Esophagus squamous epithelium (tissue), 5 donors: ENCODE measurements around the gene URGCP. TPM values are rescaled to one million over a fixed set of nuclear protein-coding genes. Genes with fewer than 3 reads are reported as not detected.

Experiments
- DNase-seq: peaks from one replicate; lab custom pipeline; 2025; lab: John Stamatoyannopoulos, UW
- H3K27ac ChIP-seq, 4 donors: fragments of 200-600 bp; sonication (generic); one replicate each; pipeline ENCODE4 v1.5.1; 2016 to 2019; ENCODE audit warnings: mild to moderate bottlenecking in 1 of 4
- H3K27me3 ChIP-seq, 4 donors: fragments of 200-600 bp; sonication (generic); 1 replicate in 3 of 4; 2 replicates in 1 of 4; pipeline versions ENCODE4 v1.5.1 to v1.6.0; 2017 to 2021; ENCODE audit warnings: antibody characterized with exemption in 1 of 4
- H3K36me3 ChIP-seq, 3 donors: fragments of 200-600 bp; sonication (generic); one replicate each; pipeline ENCODE4 v1.5.1; 2016 to 2019
- H3K4me1 ChIP-seq, 3 donors: fragments of 200-600 bp; sonication (generic); one replicate each; pipeline ENCODE4 v1.5.1; 2017 to 2019
- H3K4me3 ChIP-seq, 4 donors: fragments of 200-600 bp; sonication (generic); 1 replicate in 3 of 4; 2 replicates in 1 of 4; pipeline ENCODE4 v1.5.1; 2016 to 2019; ENCODE audit warnings: mild to moderate bottlenecking in 2 of 4, moderate library complexity in 1 of 4
- H3K9me3 ChIP-seq, 3 donors: fragments of 200-600 bp; sonication (generic); one replicate each; pipeline ENCODE4 v1.5.1; 2016 to 2019
- POLR2A ChIP-seq, 4 donors: fragments of 450-650 bp; IDR thresholded peaks; one replicate each; pipeline ENCODE4 v1.6.1; 2017; ENCODE audit warnings: antibody characterized with exemption in 4 of 4, mild to moderate bottlenecking in 4 of 4, moderate library complexity in 3 of 4
- WGBS, 2 donors: methylation state at CpG; one replicate each; pipeline ENCODE4 v1.1.5; 2018; 5-methylcytosine and 5-hydroxymethylcytosine counted together
- intact Hi-C: fragments of 100-400 bp; cut with DNase I; formaldehyde crosslinking; loops from one replicate; pipeline ENCODE4 v1.15.0; 2022
- total RNA-seq, 4 donors: library from RNA; depleted of rRNA; stranded (reverse); fragments of >200 nt; gene quantifications; one replicate each; pipeline ENCODE4 v1.1.0, GENCODE V29; 2016
- TF ChIP-seq, protein P1 (sequence below), 6 experiments: fragments of 450-650 bp in 4 of 6; fragments of 200-600 bp in 2 of 6; sonication (generic) in 2 of 6; IDR thresholded peaks; one replicate each; pipeline ENCODE4 v1.5.1; 2016 to 2019; ENCODE audit warnings: antibody characterized with exemption in 6 of 6, mild to moderate bottlenecking in 4 of 6, moderate library complexity in 4 of 6
- donor health status: DM: yes; HTN: yes; CAD: no.

The URGCP gene
- total RNA-seq, 4 donors from 2014 or later = 18.3 to 22.8 (median 21.1) TPM

DNA sequence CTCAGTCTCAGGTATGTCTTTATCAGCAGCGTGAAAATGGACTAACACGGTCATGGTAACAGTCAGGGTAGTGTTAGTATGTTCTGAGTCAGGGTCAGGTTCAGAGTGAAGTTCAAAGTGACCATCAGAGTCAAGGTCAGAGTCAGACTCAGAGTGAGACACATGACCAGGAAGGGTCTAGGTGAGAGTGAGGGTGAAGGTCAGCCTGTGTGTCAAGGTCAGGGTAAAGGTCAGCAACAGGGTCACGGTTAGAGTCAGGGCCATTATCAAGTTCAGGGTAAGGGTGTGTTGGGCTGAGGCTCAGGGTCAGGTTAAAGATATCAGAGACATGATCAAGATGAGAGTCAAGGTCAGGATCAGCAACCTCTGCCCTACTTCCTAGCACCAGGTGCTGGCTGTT, 41.1 kb downstream of the URGCP start:
- Histone ChIP-seq H3K36me3 (peaks cover 0 to 29% (median 7%) of the 10 kb centered on the region in 3 donors), H3K27me3 (no peaks in the 10 kb centered on the region), H3K27ac (no peak overlapping the region), H3K9me3 (no peaks in the 10 kb centered on the region), H3K4me1 (peaks cover 5 to 34% (median 20%) of the 10 kb centered on the region in 3 donors), H3K4me3 (no peak overlapping the region)
- intact Hi-C loops = no loop called here
- TF ChIP-seq POLR2A (IDR thresholded peaks at IDR 0.05) = no peak
- TF ChIP-seq, protein P1, sequence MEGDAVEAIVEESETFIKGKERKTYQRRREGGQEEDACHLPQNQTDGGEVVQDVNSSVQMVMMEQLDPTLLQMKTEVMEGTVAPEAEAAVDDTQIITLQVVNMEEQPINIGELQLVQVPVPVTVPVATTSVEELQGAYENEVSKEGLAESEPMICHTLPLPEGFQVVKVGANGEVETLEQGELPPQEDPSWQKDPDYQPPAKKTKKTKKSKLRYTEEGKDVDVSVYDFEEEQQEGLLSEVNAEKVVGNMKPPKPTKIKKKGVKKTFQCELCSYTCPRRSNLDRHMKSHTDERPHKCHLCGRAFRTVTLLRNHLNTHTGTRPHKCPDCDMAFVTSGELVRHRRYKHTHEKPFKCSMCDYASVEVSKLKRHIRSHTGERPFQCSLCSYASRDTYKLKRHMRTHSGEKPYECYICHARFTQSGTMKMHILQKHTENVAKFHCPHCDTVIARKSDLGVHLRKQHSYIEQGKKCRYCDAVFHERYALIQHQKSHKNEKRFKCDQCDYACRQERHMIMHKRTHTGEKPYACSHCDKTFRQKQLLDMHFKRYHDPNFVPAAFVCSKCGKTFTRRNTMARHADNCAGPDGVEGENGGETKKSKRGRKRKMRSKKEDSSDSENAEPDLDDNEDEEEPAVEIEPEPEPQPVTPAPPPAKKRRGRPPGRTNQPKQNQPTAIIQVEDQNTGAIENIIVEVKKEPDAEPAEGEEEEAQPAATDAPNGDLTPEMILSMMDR (IDR thresholded peaks at IDR 0.05) = no peak
- 91 to 92% methylated on average over 3 of the region's 3 CpGs for WGBS, 2 donors
- no peak for DNase-seq

DNA sequence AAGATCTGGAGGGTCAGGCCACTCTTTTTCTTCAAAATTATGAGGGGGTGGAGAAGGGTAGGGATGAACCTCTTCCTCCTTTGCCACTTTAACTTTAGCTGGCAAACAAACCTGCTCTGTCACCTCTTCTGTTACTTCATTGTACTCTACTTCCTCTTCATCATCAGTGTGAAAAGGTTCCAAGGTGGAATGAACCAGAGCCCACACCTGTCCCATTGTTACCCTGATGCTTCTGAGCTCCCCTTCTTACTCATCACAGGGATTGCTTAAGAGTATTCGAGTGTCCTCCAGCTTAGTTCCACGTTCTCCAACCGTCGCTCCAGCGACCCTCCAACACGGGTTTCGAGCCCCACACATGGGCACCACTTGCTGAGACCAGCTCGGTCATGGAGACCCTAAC, 42.3 kb downstream of the URGCP start:
- WGBS, 2 donors = 20 to 24% methylated on average over 5 to 6 of the region's 8 CpGs
- peak overlapping the region in 2 of 4 donors; percentile 46 to 60 for H3K27ac ChIP-seq
- TF ChIP-seq, protein P1 (IDR thresholded peaks at IDR 0.05) = no peak
- TF ChIP-seq POLR2A (IDR thresholded peaks at IDR 0.05) = no peak
- intact Hi-C loops = no loop called here
- no peak for DNase-seq
- H3K27me3 ChIP-seq = no peaks in the 10 kb centered on the region
- no peaks in the 10 kb centered on the region for H3K9me3 ChIP-seq
- H3K4me3 ChIP-seq = no peak overlapping the region
- peaks cover 5 to 26% (median 13%) of the 10 kb centered on the region in 3 donors for H3K4me1 ChIP-seq
- peaks cover 0 to 29% (median 7%) of the 10 kb centered on the region in 3 donors for H3K36me3 ChIP-seq

DNA sequence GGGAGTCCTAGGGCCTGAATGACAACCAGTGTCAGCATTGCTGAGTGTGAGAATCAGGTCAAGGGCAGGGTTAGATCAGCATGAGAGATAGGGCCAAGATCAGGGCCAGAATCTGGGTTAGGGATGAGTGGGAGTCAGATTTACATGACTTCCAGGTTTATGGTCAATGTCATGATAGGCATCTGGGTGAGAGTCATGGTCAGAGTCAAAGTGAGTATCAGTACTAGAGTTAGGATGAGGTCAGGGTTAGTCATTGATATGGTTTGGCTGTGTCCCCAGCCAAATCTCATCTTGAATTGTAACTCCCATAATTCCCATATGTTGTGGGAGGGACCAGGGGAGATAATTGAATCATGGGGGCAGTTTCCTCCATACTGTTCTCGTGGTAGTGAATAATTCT, 49.4 kb downstream of the URGCP start:
- intact Hi-C loops = no loop called here
- Histone ChIP-seq H3K36me3 (no peaks in the 10 kb centered on the region), H3K27me3 (no peaks in the 10 kb centered on the region), H3K4me1 (no peaks in the 10 kb centered on the region), H3K4me3 (no peak overlapping the region), H3K9me3 (no peaks in the 10 kb centered on the region), H3K27ac (no peak overlapping the region)
- no peak for DNase-seq
- TF ChIP-seq, protein P1 (IDR thresholded peaks at IDR 0.05) = no peak
- 76 to 86% methylated on average over 1 of the region's 1 CpG for WGBS, 2 donors

DNA sequence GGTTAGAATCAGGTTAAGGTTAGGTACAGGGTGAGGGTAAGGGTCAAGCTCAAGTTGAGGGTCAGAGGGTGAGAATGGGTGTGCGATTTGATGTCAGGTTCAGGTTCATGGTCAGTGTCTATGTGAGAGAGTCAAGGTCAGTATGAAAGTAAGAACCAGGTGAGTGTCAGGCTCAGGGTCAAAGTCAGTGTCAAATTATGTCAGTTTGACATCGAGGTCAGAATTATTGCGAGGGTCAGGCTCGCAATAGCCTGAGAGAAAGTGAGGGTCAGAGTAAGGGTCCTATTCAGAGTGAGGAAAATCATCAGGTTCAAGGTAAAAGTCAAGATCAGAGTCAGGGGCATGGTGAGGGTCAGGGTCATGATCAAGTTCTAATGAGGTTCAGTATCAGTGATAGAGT, 50.1 kb downstream of the URGCP start:
- WGBS, 2 donors = 96% methylated on average over 4 of the region's 4 CpGs
- no peak for DNase-seq
- intact Hi-C loops = no loop called here
- Histone ChIP-seq H3K27me3 (no peaks in the 10 kb centered on the region), H3K4me1 (no peaks in the 10 kb centered on the region), H3K27ac (no peak overlapping the region), H3K36me3 (no peaks in the 10 kb centered on the region), H3K4me3 (no peak overlapping the region), H3K9me3 (no peaks in the 10 kb centered on the region)
- no peak for TF ChIP-seq POLR2A (IDR thresholded peaks at IDR 0.05)
- TF ChIP-seq, protein P1 (IDR thresholded peaks at IDR 0.05) = no peak

DNA sequence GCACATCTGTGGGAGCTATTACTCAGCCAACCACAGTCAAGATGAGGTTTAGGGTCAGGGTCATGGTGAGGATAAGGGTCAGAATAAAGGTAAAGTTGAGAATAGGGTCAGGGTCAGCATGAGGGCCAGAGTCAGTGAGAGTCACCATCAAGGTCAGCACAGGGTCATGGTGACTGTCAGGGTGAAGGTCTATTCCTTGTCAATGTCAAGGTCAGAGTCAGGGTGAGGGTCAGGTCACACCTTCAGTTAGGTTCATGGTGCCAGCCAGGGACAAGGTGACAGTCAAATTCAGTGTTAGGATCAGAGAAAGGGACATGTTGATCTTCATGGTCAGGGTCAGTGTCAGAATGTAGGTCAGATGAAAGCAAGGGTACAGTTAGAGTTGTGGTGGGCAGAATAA, 51.2 kb downstream of the URGCP start:
- no peak overlapping the region for H3K27ac ChIP-seq
- no peak for DNase-seq

More for the DNA sequence above, 51.2 kb downstream of the URGCP start:
- H3K27me3 ChIP-seq = no peaks in the 10 kb centered on the region
- intact Hi-C loops = no loop called here
- no peaks in the 10 kb centered on the region for H3K36me3 ChIP-seq
- H3K4me3 ChIP-seq = no peak overlapping the region
- H3K4me1 ChIP-seq = no peaks in the 10 kb centered on the region
- no peaks in the 10 kb centered on the region for H3K9me3 ChIP-seq
- no peak for TF ChIP-seq POLR2A (IDR thresholded peaks at IDR 0.05)
- TF ChIP-seq, protein P1 (IDR thresholded peaks at IDR 0.05) = no peak
